22Rv1 (cell line): ENCODE results near the gene CUX1.

Experiments
- CTCF ChIP-seq: fragments of 450-650 bp; IDR thresholded peaks from 2 replicates; pipeline ENCODE4 v1.5.1; 2017; ENCODE audit warnings: mild to moderate bottlenecking
- ZFX ChIP-seq: fragments of 450-650 bp; IDR thresholded peaks from 2 replicates; pipeline ENCODE4 v1.6.1; 2017; ENCODE audit warnings: antibody characterized with exemption, borderline replicate concordance

GRCh38 chr7:102190776-102191350, 373.4 kb downstream of the CUX1 start:
- TF ChIP-seq CTCF (no peak), ZFX (no peak)
